T-helper 9 cell (primary cell): Measurements from ENCODE around the gene ASCC2.

ENCODE experiments used
- DNase-seq: peaks from one replicate; pipeline ENCODE4 v3.0.0-alpha.2; 2020

ASCC2 gene

DNA sequence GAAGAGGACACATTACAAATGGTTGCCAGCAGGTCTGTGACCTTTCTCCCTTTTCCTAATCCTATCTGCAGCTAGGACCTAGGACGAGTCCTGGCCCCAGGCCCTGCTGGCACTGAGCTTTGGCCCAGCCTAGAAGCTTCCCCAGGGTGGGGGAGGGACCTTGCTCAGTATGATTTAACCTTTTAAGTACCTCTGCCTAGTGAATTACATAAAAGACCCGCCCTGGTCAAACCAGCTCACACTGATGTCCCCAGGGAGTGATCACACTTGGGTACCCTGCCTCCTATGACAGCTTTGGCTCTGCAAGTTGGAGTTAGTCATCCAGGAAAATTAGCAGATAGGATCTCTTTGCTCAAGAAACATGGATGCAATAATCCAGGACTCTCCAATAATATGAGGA lies 21.9 kb downstream of the ASCC2 start:
- no peak for DNase-seq

DNA sequence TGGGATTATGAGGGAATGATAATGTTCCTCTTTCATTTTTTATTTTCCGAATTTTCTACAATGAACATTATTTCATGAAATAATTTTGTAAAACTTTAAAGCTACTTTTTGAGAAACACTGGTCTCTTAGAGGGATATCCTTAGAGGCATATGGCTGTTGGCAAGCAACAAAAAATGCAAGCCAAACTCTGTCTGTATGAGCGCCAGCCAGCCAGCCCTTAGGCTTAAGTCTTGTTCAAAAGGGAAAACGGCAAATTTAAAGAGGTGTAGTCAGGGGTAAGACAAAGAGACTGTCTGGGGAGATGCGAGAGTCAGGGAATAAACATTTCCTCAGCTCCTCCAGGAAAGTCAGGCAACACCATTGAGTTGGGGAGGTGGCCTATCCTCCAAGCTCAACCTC lies 22.5 kb downstream of the ASCC2 start:
- no peak for DNase-seq

DNA sequence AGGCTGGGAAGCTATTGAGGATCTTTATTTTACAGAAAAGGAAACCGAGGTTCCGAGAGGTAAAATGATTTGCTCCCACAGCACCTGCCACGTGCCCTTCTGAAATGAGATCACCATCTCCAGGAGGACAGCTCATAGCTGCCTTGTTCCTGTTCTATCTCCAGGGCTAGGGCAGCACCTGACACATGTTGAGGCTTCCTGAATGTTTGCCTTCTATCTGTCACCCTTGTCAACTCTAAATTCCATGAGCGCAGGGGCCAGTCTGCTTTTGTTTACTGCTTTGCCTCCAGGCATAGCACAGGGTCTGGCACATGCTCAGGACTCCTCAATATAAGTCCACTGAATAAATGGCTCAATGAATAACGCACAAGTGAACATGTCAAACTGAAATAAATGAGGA lies 24.1 kb downstream of the ASCC2 start:
- no peak for DNase-seq

DNA sequence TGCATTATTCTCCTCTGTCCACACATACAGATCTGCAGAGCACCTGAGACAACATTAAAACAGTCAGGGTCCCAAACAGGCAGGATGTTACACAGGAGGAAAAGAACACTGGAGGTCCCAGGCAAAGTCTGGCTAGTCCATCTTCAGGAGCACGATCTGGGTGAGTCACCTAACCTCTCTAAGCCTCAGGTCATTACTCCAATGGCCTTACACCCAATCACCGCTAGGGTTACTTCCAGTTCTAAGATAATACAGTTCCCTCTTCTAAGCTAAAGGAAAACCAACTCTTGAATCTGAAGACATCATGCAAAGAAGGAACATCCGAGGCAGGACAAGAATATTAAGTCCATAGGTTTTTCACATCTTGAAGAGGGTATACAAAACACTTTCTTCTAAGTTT lies 24.5 kb downstream of the ASCC2 start:
- DNase-seq, result no peak

DNA sequence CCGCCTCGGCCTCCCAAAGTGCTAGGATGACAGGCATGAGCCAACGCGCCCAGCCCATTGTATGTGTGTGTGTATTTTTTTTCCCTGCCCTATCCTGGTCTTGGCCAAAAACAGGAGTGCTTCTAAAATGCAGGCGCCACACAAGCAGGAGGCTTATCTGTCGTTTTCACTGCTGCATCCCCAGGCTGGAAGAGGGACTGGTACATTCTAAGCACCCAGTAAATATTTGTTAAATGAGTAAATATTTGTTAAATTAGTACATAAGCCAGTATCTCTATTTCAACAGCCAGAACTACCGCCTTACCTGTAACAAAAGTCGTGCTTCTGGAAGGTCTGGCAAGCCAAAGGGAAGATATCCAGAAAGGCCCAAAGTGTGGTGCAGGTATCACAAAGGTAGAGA lies 24.9 kb downstream of the ASCC2 start:
- DNase-seq, result no peak

DNA sequence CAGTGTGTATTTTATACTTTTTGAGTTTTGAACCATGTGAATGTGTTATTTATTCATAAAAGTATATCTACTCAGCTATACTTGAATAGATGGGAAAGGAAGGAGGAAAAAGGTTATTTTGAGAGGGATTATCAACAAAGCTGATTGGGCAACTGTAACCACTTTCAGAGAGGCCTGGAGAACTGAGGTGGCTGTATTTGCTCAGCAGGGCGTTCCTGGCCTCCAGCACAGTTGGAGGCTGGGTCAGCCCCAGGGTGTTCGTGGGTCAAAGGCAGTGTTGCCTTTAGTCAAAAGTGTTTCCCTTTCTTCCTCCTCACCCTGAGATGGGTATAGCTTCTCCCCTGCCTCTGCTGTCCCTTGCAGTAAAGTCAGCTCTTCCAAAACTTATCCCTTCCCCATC lies 26.7 kb downstream of the ASCC2 start:
- no peak for DNase-seq

DNA sequence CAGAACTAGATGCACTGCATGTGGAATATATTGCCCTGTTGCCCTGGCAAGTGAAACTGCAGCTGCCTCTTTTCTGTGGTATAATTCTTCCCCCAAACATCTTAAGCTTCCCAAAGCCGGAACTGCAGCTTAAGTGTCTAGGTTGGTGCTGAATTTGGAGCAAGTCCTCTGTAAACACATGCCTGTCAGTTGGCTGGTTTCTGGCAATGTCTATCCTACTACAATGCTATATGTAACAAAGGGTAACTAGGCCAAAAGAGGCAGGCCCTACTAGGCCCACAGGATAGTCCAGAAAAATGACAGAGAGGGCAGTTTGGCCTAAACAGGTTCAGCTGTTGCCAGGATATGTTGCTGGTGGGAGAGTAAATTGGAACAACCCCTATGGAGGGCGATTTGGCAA lies 27.9 kb downstream of the ASCC2 start:
- no peak for DNase-seq

DNA sequence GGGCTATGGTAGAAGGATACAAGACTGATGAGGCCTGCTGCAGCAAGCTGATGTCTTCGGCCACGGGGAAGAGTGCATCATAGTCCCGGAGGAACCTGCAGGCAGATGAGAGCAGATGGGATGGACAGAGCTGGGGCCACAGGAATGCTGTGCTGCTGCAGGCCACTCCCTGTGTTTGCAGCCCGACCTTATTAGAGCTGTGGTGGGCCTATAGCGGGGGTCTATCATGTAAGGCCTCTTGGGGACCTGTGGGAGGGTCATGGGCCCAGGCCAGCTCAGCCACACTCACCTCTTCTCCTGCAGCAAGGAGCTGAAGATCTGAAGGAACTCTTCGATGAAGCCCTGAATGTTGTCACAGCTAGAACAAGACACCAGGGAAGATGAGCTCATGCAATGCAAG lies 31.9 kb downstream of the ASCC2 start:
- no peak for DNase-seq

DNA sequence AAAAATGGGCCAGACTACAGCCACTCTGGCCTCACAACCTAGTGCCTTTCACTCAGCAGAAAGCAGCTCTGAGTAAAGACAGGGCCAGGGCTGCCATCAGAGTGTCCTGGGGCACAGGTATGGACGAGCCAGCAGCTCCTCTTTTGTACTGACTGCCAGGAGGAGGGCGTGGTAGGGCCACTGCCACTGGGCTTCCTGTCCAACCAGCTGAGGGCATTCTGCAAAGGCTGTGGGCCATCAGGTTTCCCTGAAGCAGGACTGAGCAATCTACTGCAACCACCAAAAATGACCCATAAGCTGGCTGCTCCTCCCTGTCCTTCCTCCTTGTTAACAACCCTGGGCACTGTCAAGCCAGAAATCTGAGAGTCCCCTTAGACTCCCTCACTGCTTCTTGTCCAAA lies 33.1 kb downstream of the ASCC2 start:
- no peak for DNase-seq

DNA sequence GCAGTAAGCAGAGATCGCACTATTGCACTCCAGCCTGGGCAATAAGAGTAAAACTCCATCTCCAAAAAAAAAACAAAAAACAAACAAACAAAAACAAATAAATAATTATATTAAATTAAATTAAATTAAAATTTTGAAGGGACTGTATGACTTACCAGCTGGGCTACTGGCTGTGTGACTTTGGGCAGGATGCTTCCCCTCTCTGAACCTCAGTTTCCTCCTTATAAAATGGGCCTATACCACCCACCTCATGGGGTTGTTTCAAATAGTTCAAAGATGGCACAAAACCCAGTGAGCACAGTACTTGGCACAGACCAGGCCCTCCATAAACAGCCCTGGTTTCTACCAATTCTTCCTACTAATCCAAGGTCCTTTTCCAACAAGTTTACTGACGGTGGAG lies 34.9 kb downstream of the ASCC2 start:
- DNase-seq, result no peak

DNA sequence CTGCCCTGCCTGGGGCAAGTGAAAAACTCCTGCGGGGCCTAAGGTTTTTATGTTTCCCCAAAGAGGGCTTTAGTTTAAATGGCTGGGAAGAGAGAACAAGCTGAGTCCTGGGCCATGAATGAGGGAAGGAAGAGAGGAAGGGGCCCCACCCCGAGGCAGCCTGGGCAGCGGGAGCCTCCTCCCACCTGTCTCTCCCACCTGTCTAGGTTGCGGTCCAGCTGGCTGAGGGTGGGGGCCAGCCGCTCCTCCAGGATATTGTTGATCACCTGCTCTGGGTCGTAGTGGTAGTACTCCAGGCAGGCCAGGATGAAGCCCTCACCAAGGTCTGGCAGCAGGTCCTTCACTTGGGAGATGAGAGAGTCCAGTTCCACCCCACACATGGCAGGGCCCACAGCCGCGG lies 36.3 kb downstream of the ASCC2 start:
- no peak for DNase-seq

DNA sequence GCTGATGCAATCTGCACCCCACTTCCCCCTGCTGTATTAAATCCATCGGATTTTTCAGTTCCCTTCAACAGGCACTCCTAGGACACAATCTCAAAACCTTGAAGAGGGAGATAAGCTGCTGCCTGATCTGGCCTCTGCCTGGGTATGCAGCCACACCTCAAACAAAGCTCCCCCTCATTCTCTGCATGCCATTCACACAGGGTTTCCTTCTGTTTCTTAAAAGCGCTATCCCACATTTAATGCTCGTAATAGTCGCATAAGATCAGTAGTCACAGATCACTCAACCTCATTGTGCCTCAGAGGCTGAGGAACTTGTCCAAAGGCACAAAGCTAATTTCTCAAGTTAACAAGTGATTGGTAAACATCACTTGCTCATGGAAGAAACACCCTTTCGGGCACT lies 36.9 kb downstream of the ASCC2 start:
- DNase-seq, result no peak

DNA sequence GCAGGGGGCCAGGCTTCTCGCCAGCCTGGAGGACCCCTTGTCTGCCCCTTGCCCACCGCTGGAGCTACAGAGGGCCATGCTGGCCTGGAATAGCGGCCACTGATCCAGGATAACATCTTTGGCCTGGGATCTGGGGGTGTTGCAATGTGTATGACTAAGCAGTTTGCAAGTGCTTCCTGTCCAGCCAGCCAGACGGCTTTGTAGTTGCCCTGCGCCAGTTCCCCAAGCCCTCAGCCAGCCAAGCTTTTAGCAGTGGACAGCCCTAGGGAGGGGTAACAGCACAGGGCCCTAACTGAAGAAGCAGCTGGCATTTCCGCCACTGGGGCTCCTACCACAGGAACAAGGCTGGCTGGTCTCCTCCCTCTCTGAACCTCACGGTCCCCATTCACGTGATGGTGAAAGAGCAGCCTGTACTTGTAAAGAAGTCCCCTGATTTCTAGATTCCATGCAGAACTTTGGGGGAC lies 38.8 kb downstream of the ASCC2 start:
- no peak for DNase-seq

DNA sequence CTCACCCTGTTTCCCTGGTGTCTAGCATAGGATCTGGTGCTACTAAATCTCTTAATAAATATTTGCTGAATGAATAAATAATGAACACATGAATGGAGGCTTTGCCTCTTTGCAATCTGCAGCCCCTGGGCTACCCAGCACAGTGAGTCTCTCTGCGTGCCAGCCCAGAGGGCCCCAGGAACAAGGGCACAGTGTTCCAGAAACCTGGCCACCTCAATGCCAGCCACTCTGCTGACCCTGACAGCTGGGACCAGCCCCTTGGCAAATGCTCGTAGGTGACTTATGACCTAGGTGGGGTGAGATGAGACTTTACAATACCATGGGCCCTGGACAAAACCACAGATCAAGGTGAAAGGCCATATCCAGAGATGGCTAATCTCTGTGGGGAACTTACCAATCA lies 39.3 kb downstream of the ASCC2 start:
- DNase-seq, result no peak

DNA sequence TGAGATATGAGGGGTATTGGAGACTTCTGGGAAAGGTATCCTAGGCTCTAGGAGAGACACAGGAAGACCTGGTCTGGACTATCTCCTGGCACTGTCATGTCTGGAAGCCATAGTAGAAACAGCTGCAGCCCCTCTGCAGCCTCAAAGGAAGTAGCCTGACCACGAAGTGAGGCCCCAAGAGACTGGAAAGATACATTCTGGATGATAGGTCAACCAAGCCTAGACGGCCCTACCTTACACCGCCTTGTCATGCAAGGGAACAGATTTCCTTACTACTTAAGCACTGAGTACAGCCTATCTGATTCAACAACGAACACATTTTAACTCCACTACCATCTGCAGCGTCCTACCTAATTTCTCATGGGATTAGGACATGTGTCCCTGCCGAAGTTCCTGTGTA lies 39.8 kb downstream of the ASCC2 start:
- DNase-seq, result no peak

DNA sequence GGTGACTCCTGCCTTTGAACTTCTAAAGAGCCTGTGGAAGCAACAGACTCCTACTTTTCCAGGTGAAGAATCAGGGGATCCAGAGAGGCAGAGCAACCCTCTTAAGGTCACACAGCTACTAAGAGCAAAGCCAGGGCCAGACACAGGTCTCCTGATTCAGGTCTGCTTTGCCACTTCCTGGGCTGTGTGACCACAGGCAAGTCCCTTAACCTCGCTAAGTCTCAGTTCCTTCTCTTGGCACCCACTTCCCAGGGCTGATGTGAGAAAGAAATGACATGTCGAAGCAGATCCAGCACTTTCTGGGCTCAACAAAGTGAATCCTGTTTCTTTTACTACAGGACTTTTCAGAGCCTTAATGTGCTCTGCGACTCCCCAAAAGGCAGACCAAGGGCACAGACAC lies 40.7 kb downstream of the ASCC2 start:
- DNase-seq, result no peak

DNA sequence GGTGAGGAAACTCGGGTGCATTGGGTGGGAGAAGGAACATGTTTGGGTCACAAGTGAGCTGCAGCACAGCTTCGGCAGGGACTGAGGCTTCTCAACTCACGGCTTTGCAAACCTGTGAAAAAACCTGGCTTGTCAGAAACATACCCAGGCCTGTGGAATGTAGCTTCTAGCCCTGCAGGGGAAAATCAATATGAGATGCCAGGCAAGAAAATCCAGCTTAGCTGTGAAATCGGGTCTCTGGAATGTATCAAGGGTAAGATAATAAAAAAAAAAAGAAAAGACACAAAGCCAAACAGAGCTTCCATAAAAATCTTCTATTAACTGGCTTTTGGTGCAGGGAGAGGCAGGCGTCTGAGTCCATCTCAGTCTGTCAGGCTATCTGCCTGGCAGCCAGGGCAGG lies 42.4 kb downstream of the ASCC2 start:
- no peak for DNase-seq

DNA sequence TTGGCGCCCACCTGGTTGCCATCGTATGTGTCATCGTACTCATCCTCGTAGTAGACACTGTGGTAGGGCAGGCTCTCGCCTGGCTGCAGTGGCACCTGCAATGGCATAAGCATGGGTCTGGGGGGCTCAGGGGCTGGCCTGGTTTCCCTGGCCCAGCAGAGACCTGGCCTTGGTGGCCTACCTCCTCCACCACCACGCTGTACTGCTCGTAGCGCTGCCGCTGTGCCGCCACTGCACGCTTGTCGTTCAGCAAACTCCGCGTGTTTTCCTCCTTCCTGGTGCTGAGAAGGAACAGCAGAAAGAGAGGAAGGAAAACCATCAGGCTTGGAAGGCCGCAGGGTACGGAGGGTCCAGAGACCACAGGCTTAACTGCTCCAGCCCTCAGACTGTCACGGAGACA lies 44.7 kb downstream of the ASCC2 start:
- no peak for DNase-seq

DNA sequence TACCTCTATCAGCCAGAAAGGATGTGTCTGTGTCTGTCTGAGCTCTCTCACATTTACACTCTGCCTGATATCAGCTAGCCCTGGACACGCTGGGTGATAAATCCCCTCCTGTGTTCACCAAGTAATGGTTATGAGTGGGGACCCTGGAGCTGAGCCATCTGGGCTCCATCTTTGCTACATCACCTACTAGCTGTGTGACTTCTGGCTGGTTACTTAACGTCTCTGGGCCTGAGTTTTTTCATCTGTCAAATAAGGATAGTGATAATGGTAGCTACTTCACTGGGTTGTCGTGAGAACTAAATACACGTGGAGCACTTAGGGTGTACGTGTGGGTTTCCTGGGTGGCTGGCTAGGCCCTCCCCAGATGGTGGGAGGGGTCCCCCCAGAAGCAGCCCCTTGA lies 48.0 kb downstream of the ASCC2 start:
- no peak for DNase-seq

DNA sequence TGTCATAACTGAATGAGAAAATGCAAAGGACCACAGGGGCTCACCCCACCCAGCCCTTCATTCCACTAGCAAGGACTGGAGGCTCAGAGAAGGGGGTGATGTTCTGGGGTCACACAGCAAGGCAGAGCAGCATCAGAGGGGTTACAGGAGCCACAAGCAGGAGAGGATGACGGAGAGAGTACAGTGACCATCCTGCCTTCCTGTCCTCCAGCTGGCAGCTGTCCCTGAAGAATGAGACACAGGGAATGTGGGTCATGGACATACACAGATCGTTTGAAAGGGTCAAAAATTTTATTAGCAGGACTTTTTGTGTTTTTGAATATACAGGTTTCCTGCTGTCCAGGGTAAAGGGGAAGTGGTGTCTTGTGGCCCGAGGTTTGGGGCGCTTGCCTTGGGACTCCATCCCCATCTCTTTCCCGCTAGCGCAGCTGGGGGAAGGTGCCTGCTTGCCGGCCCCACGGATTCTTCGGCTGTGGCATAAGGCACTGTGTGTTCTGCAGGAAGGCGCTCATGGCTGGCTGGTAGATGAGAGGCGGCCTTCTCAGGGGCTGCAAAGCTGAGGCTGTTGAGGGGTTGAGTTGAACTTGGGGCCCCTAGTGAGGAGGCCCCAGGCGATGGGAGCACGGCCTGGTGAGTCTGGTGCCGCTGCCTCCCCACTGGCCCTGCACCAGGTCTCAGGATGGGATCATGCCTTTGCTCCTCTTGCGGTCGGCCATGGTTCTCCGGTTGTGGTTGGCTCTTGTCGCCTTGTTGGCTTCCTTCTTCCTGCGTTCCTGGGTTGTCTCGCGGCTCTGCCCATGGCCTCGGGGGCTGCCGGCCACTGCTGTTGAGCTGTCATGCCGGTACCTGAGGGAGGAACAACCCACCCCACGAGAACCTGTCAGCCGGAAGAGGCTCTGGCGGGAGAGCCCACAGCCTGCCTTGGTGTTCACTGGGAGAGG lies 49.5 kb downstream of the ASCC2 start:
- no peak for DNase-seq

DNA sequence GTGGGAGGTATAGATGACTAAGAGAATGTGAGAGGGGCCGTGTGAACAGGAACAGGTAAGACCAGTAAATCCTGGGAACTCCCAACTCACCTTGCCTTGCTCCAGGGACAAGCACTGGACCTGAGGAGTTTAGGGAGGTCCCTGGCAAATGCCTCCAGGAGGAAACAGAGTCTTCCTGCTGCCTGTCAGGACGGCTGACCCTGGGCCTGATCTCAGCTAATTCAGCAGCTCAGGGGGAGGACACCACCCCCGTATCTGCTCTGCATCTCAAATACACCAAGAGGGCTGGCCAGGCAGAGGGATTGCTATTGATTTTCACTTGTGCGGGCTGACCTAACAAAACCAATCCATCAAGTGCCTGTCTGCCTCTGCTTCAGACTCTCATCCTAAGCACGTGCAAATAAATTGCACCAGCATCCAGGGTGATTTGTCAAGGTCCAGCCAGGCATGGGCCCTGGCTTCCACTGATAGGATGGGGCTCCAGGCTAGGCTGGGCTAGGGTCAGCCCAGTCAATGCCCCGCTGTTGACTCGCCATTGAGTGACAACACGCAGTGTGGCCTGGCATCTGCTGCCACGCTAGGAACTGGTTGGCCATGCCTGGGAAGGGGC lies 50.6 kb downstream of the ASCC2 start:
- DNase-seq, result no peak

DNA sequence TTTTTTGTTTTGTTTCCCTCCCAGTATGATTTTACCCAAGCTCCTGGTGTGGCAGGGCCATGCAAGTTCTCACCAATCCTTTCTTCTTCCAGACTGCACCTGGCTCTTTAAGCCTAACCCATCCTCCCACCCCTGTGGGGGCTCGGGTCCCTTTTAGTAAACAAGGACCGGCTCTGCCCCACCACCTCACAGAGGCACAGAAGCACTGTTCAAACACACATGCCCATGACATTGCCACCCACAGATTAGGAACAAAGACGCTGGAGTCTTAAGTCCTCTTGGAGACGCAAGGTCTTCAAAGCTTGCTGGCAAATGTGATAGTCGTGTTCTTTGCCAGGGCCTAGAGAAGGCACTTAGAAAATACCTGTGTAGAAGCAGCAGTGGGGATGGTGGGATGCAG lies 52.0 kb downstream of the ASCC2 start:
- no peak for DNase-seq

DNA sequence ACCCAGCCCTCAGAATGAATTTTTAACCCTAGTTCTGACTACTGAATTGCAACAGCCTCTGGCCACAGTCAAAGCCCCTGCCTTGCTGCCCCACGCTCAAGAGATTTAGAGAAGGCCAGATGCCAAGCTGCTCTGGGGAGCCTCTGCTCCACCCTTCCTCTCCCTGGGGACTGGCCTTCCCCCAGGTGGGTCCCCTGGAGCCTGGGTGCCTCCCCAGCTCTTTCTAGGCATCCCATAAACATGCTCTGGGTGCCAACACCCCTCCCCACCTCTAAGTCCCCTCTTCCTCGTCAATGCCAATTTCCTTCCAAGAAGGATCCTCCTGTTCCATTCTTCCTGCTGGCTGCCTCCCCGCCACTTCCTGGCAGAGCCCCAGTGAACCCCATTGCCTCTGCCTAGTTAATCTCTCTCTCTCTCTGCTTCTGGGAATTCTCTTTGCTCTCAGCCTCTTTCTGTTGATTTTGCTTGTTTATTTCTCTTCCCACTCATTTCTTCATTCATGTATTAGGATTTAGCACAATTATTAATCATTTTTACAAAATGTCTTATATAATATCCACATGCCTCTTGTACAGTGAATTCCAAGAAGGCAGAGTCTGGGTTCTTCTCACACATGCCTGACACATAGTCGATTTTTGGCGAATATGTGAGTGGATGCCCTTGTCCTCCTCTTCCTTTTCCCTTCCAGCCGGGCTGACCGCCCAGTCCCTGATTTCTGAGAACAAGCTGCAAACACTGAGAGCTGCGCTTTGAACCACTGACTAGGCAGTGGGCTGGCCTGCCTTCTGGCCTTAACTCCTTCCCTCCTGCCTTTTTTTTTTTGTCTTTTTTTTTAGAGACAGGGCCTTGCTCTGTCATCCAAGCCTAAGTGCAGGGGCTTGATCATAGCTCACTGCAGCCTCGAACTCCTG lies 53.4 kb downstream of the ASCC2 start:
- DNase-seq, result no peak
